ENCODE data around the gene ANKRD28.
"Not testable (repeated sequence)": the region's sequence is repeated elsewhere in the genome, so short reads cannot be mapped to it uniquely, and the experiment has no call there.

The ANKRD28 gene

GRCh38 chr3:15797642-15798303 is at the start of gene ANKRD28:
Gene ANKRD28 (minus strand): TSS chr3:15797979. CDS start chr3:15796521, 1,458 bp downstream.
- DNase-seq: peak in 1 of 2 experiments; percentile 13

GRCh38 chr3:15847239-15847638 is 49.5 kb upstream of the ANKRD28 start:
- DNase-seq: no peak

- DNase-seq: no peak
These were observed 48.8 kb upstream of the ANKRD28 start for GRCh38 chr3:15846606-15847005.

- DNase-seq: no peak
These were observed 47.7 kb upstream of the ANKRD28 start for GRCh38 chr3:15845475-15845874.

- DNase-seq: no peak
These were observed 47.1 kb upstream of the ANKRD28 start for GRCh38 chr3:15844889-15845288.

- not testable (repeated sequence) for DNase-seq
These were observed 43.6 kb upstream of the ANKRD28 start for GRCh38 chr3:15841091-15841973.

GRCh38 chr3:15839568-15839967 is 41.8 kb upstream of the ANKRD28 start:
- DNase-seq: no peak

- no peak for DNase-seq
These were observed 34.1 kb upstream of the ANKRD28 start for GRCh38 chr3:15831927-15832326.

- peak in 1 of 2 experiments; percentile 29 for DNase-seq
These were observed 27.2 kb upstream of the ANKRD28 start for GRCh38 chr3:15825016-15825415.

- DNase-seq: peak; percentile 34 to 85
These were observed 25.3 kb upstream of the ANKRD28 start for GRCh38 chr3:15823092-15823491.

GRCh38 chr3:15822281-15822680 is 24.5 kb upstream of the ANKRD28 start:
- no peak for DNase-seq

GRCh38 chr3:15820911-15821310 is 23.1 kb upstream of the ANKRD28 start:
- peak in 1 of 2 experiments; percentile 10 for DNase-seq

- no peak for DNase-seq
These were observed 21.8 kb upstream of the ANKRD28 start for GRCh38 chr3:15819576-15819975.

- no peak for DNase-seq
These were observed 21.3 kb upstream of the ANKRD28 start for GRCh38 chr3:15819043-15819442.

GRCh38 chr3:15815696-15816095 is 17.9 kb upstream of the ANKRD28 start:
- peak; percentile 57 to 67 for DNase-seq

GRCh38 chr3:15813079-15813478 is 15.3 kb upstream of the ANKRD28 start:
- not testable (repeated sequence) for DNase-seq

GRCh38 chr3:15812183-15812582 is 14.4 kb upstream of the ANKRD28 start:
- DNase-seq: peak in 1 of 2 experiments; percentile 25

GRCh38 chr3:15810702-15811101 is 12.9 kb upstream of the ANKRD28 start:
- DNase-seq: no peak

GRCh38 chr3:15809313-15809712 is 11.5 kb upstream of the ANKRD28 start:
- DNase-seq: no peak

- DNase-seq: no peak
These were observed 11.0 kb upstream of the ANKRD28 start for GRCh38 chr3:15808679-15809310.

GRCh38 chr3:15805756-15806266 is 8.0 kb upstream of the ANKRD28 start:
- no peak for DNase-seq

- DNase-seq: no peak
These were observed 6.8 kb upstream of the ANKRD28 start for GRCh38 chr3:15804553-15805095.

GRCh38 chr3:15803921-15804320 is 6.1 kb upstream of the ANKRD28 start:
- no peak for DNase-seq
